Loucy (cell line): Measurements from ENCODE around the gene NTN5.

ENCODE experiments used
- CTCF ChIP-seq: fragments of 200-600 bp; sonication (generic); conservative IDR thresholded peaks from 2 replicates; pipeline ENCODE4 v1.5.1; 2014; ENCODE audit warnings: mild to moderate bottlenecking, antibody characterized with exemption, low read length
- EZH2phosphoT487 ChIP-seq: fragments of 200-600 bp; IDR thresholded peaks from 2 replicates; pipeline ENCODE4 v1.6.1; 2018; ENCODE audit warnings: antibody characterized with exemption, mild to moderate bottlenecking, moderate library complexity, borderline replicate concordance

GRCh38 chr19:48627201-48627864 is 45.5 kb downstream of the NTN5 start:
- no peak for TF ChIP-seq CTCF
- TF ChIP-seq EZH2phosphoT487, result no peak
